Measurements from ENCODE around the gene HEPN1. TPM values are rescaled to one million over a fixed set of nuclear protein-coding genes. Genes with fewer than 3 reads are reported as not detected.

The HEPN1 gene
- total RNA-seq, 1 experiment from 2014 or later: not detected

GRCh38 chr11:124915541-124916369, 3.3 kb upstream of the HEPN1 start:
- Mint-ChIP-seq H3K4me3 (no peak overlapping the region), H3K4me1 (no peaks in the 10 kb centered on the region), H3K9me3 (peaks cover 39% of the 10 kb centered on the region), H3K27ac (no peak overlapping the region), H3K36me3 (peaks cover 11% of the 10 kb centered on the region), H3K27me3 (ENCODE audit: low read depth) (peaks cover 68% of the 10 kb centered on the region)
- no peak for DNase-seq (ENCODE audit: low spot score)
- CTCF ChIA-PET: no interaction called here
- TF ChIP-seq ZNF138 (CRISPR knock-in tag; conservative IDR thresholded peaks at IDR 0.05) (no peak), ATF6 (CRISPR knock-in tag; IDR thresholded peaks at IDR 0.05) (no peak), MYBL2 (CRISPR knock-in tag; IDR thresholded peaks at IDR 0.05) (no peak), ZNF219 (CRISPR knock-in tag; IDR thresholded peaks at IDR 0.05; ENCODE audit: borderline replicate concordance) (no peak), HMGA2 (CRISPR knock-in tag; IDR thresholded peaks at IDR 0.05) (no peak), ZNF423 (CRISPR knock-in tag; IDR thresholded peaks at IDR 0.05) (no peak), TEAD1 (CRISPR knock-in tag; IDR thresholded peaks at IDR 0.05) (no peak), MXD4 (CRISPR knock-in tag; IDR thresholded peaks at IDR 0.05; ENCODE audit: borderline replicate concordance) (no peak)
- POLR2A ChIA-PET: no interaction called here
- no peak for ATAC-seq

- H3K36me3 Mint-ChIP-seq: peaks cover 10% of the 10 kb centered on the region
- H3K4me3 Mint-ChIP-seq: no peak overlapping the region
- peaks cover 69% of the 10 kb centered on the region for H3K27me3 Mint-ChIP-seq (ENCODE audit: low read depth)
- ChIA-PET POLR2A (no interaction called here), CTCF (no interaction called here)
- no peak for DNase-seq (ENCODE audit: low spot score)
- H3K9me3 Mint-ChIP-seq: peaks cover 34% of the 10 kb centered on the region
- no peak for TF ChIP-seq CDX4 (CRISPR knock-in tag; IDR thresholded peaks at IDR 0.05; ENCODE audit: borderline replicate concordance)
- no peak for TF ChIP-seq IRF2 (CRISPR knock-in tag; IDR thresholded peaks at IDR 0.05; ENCODE audit: borderline replicate concordance, low read depth)
- no peak for TF ChIP-seq ZNF281 (CRISPR knock-in tag; IDR thresholded peaks at IDR 0.05)
- no peak for TF ChIP-seq ZNF232 (CRISPR knock-in tag; IDR thresholded peaks at IDR 0.05)
- no peak for TF ChIP-seq FOXP4 (CRISPR knock-in tag; IDR thresholded peaks at IDR 0.05)
- TF ChIP-seq ZNF317 (CRISPR knock-in tag; IDR thresholded peaks at IDR 0.05; ENCODE audit: borderline replicate concordance, low read depth): no peak
- TF ChIP-seq PRRX2 (CRISPR knock-in tag; IDR thresholded peaks at IDR 0.05): no peak
- no peak for ATAC-seq
- H3K4me1 Mint-ChIP-seq: no peaks in the 10 kb centered on the region
- H3K27ac Mint-ChIP-seq: no peak overlapping the region
These were observed 2.7 kb upstream of the HEPN1 start for GRCh38 chr11:124916370-124916710.
